Right atrium auricular region (tissue), 2 donors: ENCODE data around the gene UBE2D3. TPM values are rescaled to one million over a fixed set of nuclear protein-coding genes. Genes with fewer than 3 reads are reported as not detected.

Source experiments
- DNase-seq: peaks from one replicate; pipeline ENCODE4 v3.0.0-alpha.2; 2019; ENCODE audit warnings: low spot score
- H3K27ac ChIP-seq, 2 donors: fragments of 200-600 bp; sonication (generic); 1 replicate in 1 of 2; 2 replicates in 1 of 2; pipeline ENCODE4 v1.5.1; 2016 to 2019
- H3K27me3 ChIP-seq, 2 donors: fragments of 200-600 bp; sonication (generic); one replicate each; pipeline versions ENCODE4 v1.5.1 to v1.6.0; 2017 to 2019
- H3K36me3 ChIP-seq: fragments of 200-600 bp; sonication (generic); one replicate; pipeline ENCODE4 v1.5.1; 2016
- H3K4me1 ChIP-seq, 2 donors: fragments of 200-600 bp; sonication (generic); one replicate each; pipeline versions ENCODE4 v1.5.1 to v1.6.0; 2017 to 2019
- H3K4me3 ChIP-seq, 2 donors: fragments of 200-600 bp; sonication (generic); 1 replicate in 1 of 2; 2 replicates in 1 of 2; pipeline ENCODE4 v1.5.1; 2017 to 2019; ENCODE audit warnings: mild to moderate bottlenecking in 1 of 2, moderate library complexity in 1 of 2
- H3K9me3 ChIP-seq, 2 donors: fragments of 200-600 bp; sonication (generic); one replicate each; pipeline ENCODE4 v1.5.1; 2019
- CTCF ChIP-seq, 2 donors: fragments of 200-600 bp; sonication (generic); IDR thresholded peaks; one replicate each; pipeline ENCODE4 v1.5.1; 2019; ENCODE audit warnings: antibody characterized with exemption in 2 of 2
- total RNA-seq, 2 donors: library from RNA; depleted of rRNA; stranded (reverse); fragments of >200 nt; gene quantifications; one replicate each; pipeline ENCODE4 v1.1.0, GENCODE V29; 2016

UBE2D3 gene
- total RNA-seq, 2 donors from 2014 or later, result 288 to 322 TPM

GRCh38 chr4:102850370-102850769, 23.0 kb upstream of the UBE2D3 start:
- Histone ChIP-seq H3K4me3 (no peak overlapping the region), H3K9me3 (no peaks in the 10 kb centered on the region), H3K4me1 (no peaks in the 10 kb centered on the region), H3K27me3 (no peaks in the 10 kb centered on the region), H3K27ac (no peak overlapping the region), H3K36me3 (peaks cover 4% of the 10 kb centered on the region)
- TF ChIP-seq CTCF (IDR thresholded peaks at IDR 0.05), result no peak
- DNase-seq, result no peak

- Histone ChIP-seq H3K4me1 (no peaks in the 10 kb centered on the region), H3K36me3 (peaks cover 4% of the 10 kb centered on the region), H3K27ac (no peak overlapping the region), H3K27me3 (no peaks in the 10 kb centered on the region), H3K4me3 (no peak overlapping the region), H3K9me3 (no peaks in the 10 kb centered on the region)
- no peak for DNase-seq
- no peak for TF ChIP-seq CTCF (IDR thresholded peaks at IDR 0.05)
Measured at GRCh38 chr4:102849579-102850104, 22.3 kb upstream of the UBE2D3 start.

- no peak overlapping the region for H3K27ac ChIP-seq
- peaks cover 4% of the 10 kb centered on the region for H3K36me3 ChIP-seq
- H3K27me3 ChIP-seq, result no peaks in the 10 kb centered on the region
- no peaks in the 10 kb centered on the region for H3K4me1 ChIP-seq
- TF ChIP-seq CTCF (IDR thresholded peaks at IDR 0.05), result no peak
- H3K4me3 ChIP-seq, result no peak overlapping the region
- no peaks in the 10 kb centered on the region for H3K9me3 ChIP-seq
- DNase-seq, result no peak
Measured at GRCh38 chr4:102847687-102848086, 20.3 kb upstream of the UBE2D3 start.

DNA sequence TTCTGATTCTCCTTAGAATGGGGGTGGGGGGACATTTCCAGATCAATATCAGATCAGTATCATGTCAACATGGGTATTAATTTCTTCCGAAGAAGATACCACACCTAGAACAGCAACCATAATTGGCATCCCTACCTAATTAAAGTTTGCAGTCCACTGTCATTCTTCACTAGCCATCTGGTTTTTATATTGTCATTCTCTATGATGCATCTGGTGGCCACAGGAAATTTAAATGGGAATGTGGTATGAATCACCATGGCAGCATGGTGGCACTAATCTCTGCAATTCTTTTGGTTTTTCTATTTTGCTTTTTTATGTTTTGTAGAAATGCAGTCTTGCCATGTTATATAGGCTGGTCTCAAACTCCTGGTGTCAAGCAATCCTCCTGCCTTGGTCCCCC, 16.6 kb upstream of the UBE2D3 start:
- no peak for DNase-seq
- Histone ChIP-seq H3K27ac (no peak overlapping the region), H3K27me3 (no peaks in the 10 kb centered on the region), H3K36me3 (peaks cover 4% of the 10 kb centered on the region), H3K4me3 (no peak overlapping the region), H3K9me3 (no peaks in the 10 kb centered on the region), H3K4me1 (no peaks in the 10 kb centered on the region)
- no peak for TF ChIP-seq CTCF (IDR thresholded peaks at IDR 0.05)

DNA sequence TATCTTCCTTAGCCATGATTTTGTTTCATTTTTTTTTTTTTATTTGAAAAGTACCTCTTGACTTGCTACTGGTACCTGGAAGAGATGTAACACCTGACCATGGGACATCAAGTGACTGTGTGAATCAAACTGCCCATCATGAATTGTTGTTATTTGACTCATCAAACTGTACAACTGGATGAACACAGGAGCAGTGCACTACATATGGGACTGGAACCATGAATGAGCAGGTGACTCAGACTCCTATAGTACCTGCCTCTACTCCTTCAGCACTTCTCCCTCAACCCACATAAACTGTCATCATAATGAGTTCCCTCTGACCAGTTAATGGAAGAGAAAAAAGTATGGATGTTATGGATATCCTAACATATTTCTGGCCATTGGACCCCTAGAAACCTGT, 15.9 kb upstream of the UBE2D3 start:
- no peak overlapping the region for H3K4me3 ChIP-seq
- no peak for DNase-seq
- no peaks in the 10 kb centered on the region for H3K4me1 ChIP-seq
- TF ChIP-seq CTCF (IDR thresholded peaks at IDR 0.05), result no peak
- peaks cover 4% of the 10 kb centered on the region for H3K36me3 ChIP-seq
- H3K9me3 ChIP-seq, result no peaks in the 10 kb centered on the region
- H3K27me3 ChIP-seq, result no peaks in the 10 kb centered on the region
- no peak overlapping the region for H3K27ac ChIP-seq

GRCh38 chr4:102842367-102842766, 15.0 kb upstream of the UBE2D3 start:
- H3K27ac ChIP-seq, result no peak overlapping the region
- H3K4me1 ChIP-seq, result no peaks in the 10 kb centered on the region
- no peaks in the 10 kb centered on the region for H3K9me3 ChIP-seq
- H3K4me3 ChIP-seq, result no peak overlapping the region
- H3K36me3 ChIP-seq, result peaks cover 4% of the 10 kb centered on the region
- DNase-seq, result no peak
- TF ChIP-seq CTCF (IDR thresholded peaks at IDR 0.05), result no peak
- no peaks in the 10 kb centered on the region for H3K27me3 ChIP-seq
